HG02852 (cell line): ENCODE results near the gene LIX1.
"Not testable (repeated sequence)": the region's sequence is repeated elsewhere in the genome, so short reads cannot be mapped to it uniquely, and the experiment has no call there.

Experiments
- ATAC-seq: cut with Tn5 transposase; IDR thresholded peaks from one replicate; pipeline ENCODE4 v1.9.1; 2021; ENCODE audit warnings: mild to moderate bottlenecking, moderate library complexity; ENCODE audit not compliant: unreplicated experiment

Gene LIX1

DNA sequence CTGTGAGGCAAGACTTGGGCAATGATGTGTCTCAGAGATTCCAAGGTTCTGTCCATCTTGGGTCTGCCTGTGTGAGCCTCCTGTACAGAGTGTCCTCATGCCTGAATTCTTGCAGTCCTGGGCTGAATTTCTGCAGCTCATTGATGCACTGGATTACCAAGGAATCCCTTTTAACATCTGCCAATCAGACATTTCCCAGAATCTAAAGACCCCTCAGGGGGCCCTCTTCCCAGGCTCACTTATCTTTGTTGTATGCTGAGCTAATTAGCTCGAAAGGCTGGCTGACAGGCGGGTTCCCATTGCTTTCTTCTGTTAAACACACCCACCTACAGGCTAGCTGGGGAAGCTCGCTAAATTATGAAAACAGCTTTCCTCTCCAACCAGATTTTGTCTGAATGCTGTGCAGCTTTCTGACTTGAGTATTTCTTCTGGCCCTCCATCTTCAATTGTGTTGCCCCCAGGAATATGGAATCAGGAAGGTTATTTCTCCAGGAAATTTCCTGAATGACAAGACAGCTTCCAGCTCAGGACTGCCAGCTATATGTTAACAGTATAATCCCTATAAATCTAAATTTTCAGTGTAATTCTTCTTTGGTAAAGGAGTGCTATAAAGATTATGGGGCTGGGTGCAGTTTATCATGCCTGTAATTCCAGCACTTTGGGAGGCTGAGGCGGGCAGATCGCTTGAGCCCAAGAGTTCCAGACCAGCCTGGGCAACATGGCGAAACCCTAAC is at the start of gene LIX1:
TSS of gene LIX1 (minus strand) at position 91 of the 734 bp plus-strand sequence. CDS start at position 56, 35 bp downstream.
- ATAC-seq = peak; percentile 81

DNA sequence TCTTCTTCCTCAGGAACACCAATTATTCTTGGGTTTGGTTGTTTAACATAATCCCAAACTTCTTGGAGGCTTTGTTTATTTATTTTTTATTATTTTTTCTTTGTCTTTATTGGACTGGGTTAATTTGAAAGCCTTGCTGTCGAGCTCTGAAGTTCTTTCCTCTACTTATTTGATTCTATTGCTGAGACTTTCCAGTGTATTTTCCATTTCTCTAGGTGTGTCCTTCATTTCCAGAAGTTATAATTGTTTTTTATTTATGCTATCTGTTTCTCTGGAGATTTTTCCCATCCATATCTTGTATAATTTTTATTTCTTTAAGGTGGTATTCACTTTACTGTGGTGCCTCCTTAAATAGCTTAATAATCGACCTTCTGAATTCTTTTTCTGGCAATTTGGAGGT is 49.5 kb upstream of the LIX1 start:
- ATAC-seq = no peak

DNA sequence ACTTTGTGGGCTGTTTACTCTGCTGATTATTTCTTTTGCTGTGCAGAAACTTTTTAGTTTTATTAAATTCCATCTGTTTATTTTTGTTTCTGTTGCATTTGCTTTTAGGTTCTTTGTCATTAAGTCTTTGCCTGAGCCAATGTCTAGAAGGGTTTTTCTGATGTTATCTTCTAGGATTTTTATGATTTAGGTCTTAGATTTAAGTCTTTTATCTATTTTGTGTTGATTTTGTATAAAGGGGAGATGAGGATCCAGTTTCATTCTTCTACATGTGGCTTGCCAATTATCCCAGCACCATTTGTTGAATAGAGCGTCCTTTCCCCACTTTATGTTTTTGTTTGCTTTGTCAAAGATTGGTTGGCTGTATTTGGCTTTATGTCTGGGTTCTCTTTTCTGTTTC is 47.1 kb upstream of the LIX1 start:
- not testable (repeated sequence) for ATAC-seq

DNA sequence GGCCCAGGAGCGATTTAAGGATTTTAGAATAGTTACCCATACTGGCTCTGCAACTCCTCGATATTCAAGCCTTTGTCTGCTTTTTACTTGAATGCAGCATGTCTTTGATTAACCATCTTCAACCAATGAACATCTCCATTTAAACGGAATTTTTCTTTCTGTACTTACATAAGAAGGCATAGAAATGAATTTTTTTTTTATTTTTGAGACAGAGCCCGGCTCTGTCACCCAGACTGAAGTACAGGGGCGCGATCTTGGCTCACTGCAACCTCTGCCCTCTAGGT is 41.5 kb upstream of the LIX1 start:
- no peak for ATAC-seq

DNA sequence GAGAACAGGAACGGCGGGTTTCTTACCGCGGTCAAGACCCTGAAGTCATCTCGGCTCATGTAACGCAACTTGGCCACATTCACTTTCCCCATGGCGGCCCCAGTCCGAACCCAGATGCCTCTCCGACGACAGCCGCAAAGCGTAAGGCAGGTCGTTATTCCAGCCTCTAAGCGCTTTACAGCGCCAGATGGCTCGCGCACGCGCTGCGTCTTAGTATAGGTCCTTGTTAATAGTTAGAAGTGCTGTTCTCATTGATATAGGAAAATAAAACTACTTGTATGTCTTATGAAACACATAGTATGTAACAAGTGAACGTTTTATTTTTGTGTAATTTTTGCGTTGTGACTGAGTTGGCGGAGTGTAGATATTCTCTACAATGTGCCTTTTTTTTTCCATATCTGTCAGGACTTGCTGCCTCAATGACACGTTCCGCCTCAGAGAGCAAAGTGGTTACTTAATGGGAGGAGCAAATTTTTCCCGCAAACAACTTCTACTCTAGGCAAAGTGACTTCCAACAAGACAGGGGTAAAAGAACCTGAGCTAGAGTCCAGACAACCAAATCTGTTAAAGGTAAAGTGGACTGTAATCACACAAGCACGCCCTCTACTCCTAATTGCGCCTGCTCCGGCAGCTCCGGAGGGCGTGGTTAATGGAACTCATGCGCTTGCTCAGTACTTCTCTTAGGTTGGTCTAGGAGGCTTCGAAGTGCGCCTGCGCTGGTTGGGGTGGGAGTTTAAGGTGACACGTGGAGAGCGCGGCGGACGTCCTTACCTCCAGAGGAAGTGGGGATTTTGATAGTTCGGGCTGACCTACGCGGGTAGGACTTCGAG is 40.9 kb upstream of the LIX1 start, which contains the start of gene RIOK2:
TSS of gene RIOK2 (minus strand) at position 148 of the 830 bp plus-strand sequence. CDS start at position 92, 56 bp downstream.
- ATAC-seq = peak; percentile 92

DNA sequence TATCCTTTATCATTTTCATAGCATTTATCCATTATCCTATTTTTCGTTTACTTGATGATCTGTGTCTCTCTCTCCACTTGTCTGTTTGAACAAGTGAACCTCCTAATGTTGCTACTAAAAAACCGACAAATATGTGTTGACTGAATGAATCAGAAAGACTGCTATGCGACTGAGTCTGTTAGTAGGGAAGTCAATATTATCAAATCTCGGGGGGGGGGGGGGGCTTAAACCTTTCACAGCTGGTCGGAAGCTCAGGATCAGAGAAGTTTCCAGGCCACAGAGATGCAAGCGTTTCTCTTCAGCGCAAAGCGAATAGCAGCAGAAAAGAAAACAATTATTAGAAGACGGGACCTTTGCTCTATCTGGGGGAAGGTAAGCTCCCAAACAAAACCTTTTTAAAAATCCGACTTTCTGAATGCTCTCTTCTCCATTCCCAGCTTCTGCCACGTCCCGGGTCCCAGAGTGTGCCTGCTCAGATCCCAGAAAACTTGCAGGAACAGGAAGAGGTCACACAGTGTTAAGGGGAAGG is 40.2 kb upstream of the LIX1 start:
- ATAC-seq = no peak

DNA sequence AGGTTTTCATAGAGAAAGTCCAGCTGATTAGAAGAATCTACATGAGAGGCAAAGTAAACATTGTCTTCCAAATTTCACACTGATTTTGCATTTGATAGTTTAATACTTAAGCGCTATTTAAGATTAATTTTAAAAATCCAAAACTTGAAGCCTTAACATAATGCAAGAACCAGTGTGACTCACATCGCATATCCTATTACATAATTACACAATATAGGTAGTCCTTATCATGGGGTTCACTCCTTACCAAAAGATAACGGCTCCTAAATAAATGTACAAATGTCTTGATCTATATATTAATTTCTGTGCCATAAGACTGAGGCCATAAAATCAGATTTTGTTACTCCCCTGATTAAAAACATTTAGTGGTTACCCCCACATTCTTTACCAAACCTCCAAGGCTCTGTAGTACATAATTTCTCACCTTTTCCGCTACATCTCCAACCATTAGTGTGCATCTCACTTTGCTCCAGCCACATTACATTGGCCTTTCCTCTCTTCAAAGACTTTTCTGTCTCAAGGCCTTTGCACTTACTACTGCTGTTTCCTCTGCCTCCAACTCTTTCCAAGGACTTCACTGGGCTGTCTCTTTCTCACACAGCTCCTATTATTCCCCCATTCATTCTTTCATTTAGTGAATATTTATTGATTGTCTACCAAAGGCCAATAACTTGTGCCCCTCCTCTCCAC is 39.6 kb upstream of the LIX1 start:
- no peak for ATAC-seq

DNA sequence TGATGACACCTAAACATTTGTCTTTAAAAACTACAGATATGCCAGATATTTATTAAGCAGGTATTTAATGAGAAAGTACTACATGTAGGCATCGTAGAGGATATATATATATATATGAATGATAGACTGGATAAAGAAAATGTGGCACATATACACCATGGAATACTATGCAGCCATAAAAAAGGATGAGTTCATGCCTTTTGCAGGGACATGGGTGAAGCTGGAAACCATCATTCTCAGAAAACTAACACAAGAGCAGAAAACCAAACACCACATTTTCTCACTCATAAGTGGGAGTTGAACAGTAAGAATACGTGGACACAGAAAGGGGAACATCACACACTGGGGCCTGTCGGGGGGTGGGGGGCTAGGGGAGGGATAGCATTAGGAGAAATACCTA is 37.0 kb upstream of the LIX1 start:
- not testable (repeated sequence) for ATAC-seq

DNA sequence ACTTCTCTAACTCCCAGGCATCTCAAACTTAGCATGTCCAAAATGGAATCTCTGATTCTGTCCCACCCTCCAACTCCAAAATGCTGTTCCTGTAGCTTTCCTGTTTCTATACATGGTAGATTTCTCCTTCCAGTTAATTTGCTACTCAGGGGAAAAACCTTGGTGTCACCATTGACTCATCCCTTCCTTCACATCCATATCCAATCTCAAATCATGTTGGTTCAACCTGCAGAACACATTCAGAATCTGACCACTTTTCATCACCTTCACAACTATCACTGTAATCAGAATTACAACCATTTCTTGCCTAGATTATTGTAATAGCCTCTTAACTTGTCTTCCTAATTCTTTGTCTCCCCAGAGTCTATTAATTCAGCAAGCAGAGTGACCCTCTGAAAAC is 29.8 kb upstream of the LIX1 start:
- ATAC-seq = no peak

DNA sequence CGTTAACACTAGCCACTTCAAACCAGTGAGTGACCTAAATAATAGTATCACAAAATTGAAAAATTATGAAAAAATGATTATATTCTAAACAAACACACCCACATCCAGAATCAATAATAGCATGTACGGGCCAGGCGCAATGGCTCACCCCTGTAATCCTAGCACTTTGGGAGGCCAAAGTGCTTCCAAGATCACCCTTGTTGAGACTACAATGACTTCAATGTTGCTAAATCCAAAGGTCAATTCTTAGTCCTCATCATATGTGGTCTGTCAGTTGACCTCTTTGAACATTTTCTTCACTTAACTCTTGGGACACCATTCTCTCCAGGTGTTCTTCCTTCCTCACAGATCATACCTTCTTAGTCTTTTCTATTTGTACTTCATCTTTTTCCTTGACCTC is 29.3 kb upstream of the LIX1 start:
- no peak for ATAC-seq

DNA sequence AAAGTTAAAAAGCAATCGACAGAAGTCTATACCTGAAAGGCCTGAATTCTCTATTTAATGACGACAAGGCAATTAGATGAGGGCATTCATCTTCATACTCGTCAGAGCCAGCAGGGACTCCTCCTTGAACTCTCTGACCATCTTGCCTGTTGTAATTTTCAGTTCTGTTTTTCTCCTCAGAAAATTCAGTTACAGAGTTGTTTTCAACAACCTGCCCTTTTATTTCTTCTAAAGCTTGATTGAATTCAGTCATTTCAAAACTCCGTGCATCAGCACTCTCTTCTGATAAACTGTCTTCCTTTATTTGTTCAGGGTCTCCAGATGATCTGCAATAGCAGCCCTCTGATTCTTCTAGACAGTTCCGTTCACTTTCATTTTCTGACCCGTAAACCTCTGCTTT is 25.0 kb upstream of the LIX1 start:
- peak; percentile 77 for ATAC-seq

DNA sequence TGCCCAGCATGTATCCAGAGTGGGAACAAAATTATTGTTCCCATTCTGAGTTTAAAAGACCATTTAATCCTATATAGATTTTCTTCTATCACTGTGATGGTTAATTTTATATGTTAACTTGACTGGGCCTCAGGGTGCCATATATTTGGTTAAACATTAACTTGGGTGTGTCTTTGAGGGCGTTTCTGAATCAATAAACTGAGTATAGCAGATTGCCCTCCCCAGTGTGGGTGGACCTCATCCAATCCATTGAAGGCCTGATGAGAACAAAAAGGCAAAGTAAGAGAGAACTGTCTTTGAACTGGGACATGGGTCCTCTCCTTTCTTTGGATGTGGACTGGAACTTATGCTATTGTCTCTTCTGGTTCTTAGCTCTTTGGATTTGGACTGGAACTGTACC is 23.3 kb upstream of the LIX1 start:
- no peak for ATAC-seq

DNA sequence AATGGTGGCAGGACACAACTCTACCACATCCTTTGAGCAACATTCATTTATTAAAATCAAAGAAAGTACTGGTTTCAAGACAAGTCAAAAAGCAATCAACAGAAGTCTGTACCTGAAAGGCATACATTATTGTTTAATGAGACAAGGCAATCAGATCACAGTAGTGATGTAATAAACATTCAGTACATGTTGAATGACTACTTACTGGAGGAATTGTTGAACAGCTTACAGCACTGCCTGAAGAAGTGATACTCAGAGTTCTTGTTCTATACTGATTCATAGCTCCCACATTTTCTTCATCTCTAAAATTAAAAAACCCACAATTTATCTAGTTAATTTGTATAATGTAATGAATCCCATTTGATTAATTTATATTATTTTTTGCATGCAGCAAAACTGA is 22.4 kb upstream of the LIX1 start:
- ATAC-seq = no peak

DNA sequence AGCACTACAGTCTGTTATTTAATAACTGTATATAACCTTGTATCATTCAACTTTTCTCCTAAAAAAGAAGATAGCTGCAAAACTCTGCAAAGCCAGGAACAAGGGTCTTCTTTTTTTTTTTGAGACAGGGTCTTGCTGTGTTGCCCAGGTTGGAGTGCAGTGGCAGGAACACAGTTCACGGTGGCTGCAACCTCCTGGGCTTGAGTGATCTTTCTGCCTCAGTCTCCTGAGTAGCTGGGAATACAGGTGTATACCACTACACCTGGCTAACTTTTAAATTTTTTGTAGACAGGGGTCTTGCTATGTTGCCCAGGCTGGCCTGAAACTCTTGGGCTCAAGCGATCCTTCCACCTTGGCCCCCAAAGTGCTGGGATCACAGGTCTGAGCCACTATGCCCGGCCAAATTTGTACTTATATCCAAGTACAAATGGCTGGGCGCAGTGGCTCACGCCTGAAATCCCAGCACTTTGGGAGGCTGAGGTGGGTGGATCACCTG is 21.4 kb upstream of the LIX1 start:
- ATAC-seq = no peak

DNA sequence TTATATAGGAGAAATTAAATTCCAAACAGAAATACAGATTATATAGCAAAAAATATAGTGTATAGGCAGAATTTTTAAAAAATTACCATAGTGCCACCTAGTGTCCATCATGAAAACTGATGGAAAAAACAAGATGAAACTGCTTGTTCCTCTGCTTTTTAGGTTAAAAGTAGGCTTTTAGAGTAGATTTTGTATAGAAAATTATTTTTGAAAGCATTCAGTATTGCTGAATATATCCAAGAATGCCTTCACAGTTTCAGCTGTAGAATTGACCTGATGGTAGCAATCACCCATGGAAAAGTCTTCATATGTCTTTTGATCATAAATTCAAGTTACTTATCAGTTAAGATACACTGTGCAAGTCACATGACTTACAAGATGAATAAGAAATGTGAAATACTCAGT is 21.0 kb upstream of the LIX1 start:
- ATAC-seq = no peak

DNA sequence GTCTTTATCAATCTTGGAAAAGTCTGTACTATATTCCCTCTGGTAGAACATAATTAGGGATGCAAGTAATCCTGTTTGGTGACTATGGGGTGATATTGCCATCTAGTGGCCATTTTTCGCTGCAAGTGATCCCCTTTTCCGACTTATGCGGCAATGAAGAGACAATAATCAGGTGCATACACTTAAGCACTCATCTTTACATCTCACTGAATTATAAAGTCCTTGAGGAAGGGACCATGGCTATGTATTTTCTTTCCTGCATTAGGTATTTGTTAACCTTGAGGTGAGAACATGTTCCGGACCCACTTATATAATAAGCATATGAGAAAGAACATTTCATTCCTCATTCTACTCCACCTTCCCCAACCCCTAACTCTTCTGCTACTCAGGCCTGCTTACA is 19.6 kb upstream of the LIX1 start:
- ATAC-seq = no peak

DNA sequence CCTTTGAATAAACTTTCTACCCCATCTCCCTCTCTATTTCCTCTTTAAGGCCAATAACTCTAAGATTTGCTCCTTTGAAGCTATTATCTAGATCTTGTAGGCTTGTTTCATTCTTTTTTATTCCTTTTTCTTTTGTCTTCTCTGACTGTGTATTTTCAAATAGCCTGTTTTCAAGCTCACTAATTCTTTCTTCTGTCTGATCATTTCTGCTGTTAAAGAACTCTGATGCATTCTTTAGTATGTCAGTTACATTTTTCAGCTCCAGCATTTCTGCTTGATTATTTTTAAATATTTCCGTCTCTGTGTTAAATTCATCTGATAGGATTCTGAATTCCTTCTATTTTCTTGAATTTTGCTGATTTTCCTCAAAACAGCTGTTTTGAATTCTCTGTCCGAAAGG is 15.3 kb upstream of the LIX1 start:
- ATAC-seq = no peak

DNA sequence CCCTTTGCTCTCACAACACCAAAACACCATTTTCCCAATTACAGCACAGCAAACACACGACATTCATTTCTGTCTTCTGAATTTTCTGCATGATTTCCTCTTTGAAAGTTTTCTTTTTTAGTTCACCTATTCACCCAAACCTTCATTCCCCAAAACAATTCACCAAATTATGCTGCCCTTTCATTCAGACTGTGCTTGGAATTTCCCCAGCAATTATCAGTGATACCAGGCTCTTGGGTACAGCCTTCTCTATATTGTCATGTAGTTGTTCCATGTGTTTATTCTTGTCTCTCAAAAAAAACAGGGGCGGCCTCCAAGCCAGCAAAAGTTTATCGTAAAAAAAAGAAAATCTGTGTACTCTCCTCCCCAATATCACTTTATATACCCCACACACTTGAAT is 9.0 kb upstream of the LIX1 start:
- no peak for ATAC-seq

DNA sequence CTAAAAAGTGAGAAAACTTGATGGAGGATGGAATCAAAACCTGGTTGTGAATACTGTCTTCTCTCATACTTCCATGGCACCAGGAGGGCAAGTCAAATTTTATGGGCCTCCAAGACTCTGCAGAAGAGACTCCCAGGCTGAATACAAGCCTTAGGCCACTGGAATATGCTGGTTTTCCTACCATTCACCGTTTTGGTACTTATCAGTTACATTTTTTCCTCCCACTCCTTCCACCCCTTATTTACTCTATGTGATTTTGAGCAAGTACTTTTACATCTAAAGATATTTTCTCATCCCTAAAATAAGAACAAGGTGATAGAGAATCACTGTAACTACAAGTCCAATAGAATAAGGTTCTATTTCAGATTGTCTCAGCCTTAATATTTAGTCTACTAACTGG is 8.0 kb upstream of the LIX1 start:
- no peak for ATAC-seq

DNA sequence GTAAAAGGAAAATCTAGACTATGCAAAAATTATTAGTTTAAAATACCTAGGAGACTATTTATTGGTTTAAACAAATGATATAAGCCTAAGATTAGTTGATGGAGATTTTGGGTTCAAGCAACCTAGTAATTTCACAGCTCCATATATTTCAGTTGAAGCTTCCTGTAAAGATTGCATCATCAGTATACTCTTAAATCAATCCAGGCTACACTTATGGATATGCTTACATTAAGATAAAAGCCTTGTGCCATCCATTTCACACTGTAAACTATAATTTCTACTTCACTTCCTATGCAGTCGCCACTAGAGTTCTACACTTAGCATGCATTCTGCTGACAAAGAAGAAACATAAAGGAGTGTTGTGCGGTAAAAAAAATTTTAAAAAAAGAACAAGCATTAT is 7.3 kb upstream of the LIX1 start:
- no peak for ATAC-seq

DNA sequence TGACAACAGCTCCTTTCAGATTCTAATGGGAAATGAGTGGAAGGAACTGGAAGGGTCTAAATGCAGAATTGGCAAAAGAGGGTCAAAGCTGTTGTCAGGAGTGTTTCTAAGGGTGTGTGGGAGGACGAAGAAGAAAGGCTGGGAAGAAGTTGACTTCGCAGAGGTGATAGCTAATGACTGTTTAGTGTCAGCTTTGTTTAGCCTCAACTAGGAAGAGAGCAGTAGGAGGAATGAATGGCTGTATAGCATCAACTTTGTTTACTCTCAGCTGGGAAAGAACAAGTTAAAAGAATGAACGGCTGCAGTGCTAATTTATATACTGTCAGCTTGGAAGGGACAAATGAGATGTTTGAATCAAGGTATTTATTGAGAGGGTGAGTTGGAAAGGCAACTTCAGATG is 5.9 kb upstream of the LIX1 start:
- ATAC-seq = no peak
